ENCODE results near the gene CTCF.
A peak's percentile ranks its signal among the peaks of the same experiment; 100 is the strongest.

The CTCF gene

DNA sequence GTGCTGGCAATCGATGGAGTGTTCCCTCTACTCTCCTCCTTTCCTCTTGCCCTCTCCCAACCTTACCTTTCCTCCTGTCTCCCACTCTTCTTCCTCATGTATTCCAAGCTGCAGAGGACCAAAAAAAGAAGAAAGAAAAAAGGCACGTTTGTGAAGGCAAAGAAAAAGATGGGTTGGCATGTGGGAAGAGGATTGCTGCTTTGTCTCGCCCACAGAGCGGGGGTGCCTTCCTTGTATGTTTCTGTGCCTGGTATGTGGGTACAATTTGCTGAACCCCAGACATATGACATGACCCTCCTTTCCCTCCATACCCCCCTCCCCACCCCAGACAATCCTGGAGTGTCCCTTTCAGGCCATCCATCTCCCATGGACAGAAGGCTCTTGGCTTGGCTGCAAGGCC, 13.1 kb upstream of the CTCF start:
- DNase-seq, result no peak

DNA sequence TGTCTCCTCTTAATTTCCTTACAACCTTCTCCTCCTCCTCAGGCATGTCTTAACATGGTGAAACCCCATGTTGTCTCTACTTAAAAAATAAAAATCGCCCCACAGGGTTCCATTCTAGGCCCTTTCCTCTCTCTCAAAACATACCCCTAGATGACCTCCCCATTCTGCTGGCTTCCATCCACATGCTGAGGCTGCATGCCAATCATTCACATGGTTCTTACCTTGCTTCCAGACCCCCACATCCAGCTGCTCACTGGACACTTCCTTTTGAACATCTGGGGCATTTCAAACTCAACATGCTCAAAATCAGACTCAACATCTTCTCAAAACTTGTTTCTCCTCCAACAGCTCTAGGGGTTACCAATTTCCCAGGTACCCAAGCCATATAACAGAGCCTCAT, 12.4 kb upstream of the CTCF start:
- no peak for DNase-seq

DNA sequence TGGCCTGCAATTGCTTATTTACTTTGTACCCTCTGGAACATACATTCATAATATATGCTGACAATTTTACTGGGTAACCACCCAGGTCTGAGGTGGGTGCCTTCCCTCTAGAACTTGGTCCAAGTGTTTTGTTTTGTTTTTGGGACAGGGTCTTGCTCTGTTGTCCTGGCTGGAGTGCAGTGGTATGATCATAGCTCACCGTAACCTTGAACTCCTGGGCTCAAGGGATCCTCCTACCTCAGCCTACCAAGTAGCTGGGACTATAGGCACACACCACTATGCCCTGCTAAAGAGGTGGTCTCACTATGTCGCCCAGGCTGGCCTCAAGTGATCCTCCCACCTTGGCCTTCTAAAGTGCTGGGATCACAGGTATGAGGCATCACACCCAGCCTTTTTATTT, 11.2 kb upstream of the CTCF start:
- no peak for DNase-seq

DNA sequence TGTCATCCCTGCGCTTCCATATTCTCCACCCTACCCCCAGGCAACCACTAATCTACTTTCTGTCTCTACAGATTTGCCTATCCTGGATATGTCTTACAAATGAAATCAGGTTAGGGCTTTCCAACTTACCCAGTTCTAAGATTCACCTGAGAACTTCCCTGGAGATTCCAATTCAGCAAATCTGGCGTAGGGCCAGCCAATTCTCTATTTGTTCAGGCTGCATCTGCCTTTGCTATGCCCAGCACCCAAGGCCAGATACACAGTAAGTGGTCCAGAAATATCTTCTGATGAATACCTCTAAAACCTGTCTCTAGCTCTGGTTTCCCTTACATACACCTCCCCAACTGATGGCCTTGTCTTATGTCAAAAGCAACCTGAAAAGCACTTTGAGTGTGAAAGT, 10.4 kb upstream of the CTCF start:
- DNase-seq, result no peak

DNA sequence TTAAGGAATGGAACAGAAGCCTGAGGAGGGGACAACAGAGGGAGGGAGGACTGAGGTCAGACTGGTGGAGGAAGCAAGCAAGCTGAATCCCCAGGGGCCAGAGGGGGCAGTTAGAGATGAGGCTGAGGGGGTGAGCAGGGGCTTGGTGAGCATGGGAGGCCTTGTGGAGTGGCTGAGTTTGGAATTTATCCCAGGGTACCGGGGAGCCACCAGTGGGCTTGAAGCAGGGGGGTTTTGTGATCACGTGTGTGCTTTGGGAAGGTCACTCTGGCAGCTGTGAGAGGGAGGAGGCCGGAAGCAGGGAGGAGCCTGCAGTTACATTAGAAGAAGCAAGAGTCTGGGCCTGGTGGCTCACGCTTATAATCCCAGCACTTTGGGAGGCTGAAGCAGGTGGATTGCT, 9.8 kb upstream of the CTCF start:
- no peak for DNase-seq

DNA sequence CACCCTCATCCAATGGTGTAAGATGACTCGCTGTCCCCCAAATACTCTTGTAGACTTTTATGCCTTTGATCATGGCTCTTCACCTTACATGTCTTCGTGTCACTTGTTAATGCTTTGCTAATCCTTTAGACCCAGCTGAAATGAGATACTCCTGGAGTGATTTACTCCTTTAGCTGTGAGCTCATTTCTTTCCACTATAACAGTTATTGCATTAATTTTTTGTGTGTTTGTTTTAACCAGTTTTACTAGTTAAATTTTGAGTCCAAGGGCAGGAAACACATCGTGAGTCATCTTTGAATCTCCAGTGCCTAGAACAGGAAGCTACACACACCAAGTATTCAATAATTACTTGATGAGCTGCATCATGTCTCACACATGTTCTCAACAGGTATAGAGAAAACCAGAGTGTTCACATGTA, 6.5 kb upstream of the CTCF start:
- DNase-seq, result no peak

DNA sequence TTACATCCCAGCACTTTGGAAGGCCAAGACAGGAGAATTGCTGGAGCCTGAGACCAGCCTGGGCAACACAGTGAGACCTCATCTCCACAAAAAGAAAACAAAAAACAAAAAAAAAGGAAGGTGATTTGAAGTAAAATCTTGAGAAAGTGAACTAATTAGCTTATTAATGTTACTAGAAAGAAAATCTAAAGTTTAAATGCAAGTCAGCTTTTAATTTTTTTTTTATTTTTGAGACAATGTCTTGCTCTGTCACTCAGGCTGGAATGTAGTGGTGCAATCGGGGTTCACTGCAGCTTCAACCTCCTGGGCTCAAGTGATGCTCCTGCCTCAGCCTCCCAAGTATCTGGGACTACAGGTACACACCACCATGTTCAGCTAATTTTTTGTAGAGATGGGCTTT, 3.5 kb upstream of the CTCF start:
- DNase-seq, result no peak

DNA sequence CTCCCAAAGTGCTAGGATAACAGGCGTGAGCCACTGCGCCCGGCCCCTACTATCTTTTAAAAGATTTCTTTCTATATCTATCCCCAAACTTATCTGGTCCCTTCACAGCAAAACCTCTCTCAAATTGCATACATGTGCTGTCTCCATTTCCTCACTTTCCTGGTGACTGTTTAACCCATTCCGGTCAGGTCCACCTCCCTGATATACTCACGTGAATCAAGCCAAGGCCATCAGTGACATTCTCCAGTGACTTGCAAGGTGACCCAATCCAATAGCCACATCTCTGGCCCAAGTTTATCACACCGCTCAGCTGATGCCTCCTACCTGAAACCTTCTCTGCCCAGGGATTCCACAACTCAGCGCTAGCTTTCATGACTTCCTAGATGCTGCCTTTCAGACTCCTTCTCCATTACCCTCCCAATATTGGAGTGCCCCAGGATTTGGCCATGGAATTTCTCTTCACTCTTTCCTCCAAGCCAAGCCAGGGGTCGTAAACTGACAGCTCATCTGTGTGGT, 1.4 kb upstream of the CTCF start:
- no peak for DNase-seq

DNA sequence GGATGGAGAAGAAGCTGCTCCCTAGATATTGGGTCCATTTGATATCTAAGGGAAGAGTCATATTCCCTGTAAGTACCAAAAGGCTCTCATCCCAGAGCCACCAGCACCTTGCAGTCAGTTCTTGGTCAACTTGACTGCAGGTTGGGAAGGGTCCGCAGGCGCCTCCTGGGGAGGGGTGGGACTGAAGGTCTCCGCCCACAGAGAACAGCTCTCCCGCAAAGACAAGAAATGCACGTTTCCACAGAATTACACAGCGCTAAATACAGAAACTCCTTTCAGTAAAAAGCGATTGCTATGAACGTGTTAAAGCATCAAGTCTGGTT, 864 bp upstream of the CTCF start:
- DNase-seq, result no peak

DNA sequence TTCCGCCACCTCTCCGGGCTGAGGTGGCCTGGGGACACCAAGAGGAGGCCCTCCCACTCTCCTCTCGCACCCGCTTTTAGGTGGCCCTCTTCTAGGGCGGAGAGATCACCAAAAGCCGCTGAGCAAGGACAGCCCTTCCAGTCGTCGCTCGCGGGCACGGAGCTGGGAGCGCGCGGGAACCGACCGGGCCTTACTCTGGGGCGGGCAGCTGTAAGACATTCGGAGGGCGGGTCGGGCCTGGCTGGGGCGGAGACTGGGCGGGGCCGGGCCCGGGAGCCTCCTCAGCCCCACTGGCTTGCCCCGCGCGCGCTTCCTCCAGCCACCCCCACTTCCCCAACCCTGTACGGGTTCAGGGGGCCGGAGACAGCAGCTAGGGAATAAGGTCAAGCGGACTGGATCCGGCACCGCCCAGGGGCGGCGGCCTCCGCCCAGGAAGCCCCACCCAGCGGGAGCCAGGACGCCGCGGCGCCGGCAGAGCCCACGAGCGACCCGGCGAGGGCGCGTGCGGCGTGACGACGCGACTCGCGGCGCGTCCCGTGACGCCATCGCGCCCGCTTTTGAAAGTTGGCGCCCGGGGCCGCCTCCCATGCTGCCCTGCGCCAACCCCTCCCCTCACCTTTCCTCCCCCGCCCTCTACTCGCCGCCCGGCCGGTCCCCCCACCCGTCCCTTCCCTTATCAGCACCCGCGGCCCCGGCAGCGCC, 351 bp upstream of the CTCF start:
- DNase-seq, result peak; percentile 97

DNA sequence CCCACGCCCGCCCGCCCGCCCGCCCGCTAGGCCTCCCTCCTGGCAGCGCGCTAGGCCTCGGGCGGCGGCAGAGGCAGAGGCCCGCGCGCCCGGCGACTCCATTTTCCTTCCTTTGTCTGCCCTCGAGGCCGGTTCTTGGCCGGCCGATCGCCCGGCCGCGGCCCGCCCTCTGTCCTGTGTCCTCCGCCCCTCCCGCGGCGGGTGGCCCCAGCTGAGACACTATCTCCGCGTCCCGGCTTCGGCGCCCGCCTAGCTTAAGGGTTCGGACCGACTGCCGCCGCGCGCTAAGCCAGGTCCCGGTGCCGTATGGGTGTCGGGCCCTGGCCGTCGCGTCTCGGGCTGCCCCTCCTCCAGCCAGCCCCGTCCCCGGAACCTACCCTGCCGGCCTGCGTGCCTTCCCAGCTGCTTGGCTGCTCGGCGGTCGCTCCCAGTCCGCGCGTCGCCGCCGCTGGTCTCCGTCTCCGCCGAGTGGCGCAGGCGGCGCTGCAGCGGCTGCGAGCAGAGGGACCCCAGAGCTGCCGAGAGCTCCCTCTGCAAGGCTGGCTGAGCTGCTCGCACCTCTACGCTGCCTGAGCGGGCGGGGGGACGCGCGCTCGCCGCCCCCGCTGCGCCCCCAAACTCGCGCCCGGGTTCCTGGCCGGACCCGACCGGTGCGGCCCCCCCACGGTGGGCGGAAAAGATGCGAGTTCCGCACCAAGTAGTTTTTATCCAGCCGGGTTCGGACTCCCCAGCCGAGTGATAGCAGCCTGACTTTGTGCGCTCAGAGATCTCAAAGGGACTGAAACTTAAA, 787 bp downstream of the CTCF start:
- peak; percentile 68 for DNase-seq

DNA sequence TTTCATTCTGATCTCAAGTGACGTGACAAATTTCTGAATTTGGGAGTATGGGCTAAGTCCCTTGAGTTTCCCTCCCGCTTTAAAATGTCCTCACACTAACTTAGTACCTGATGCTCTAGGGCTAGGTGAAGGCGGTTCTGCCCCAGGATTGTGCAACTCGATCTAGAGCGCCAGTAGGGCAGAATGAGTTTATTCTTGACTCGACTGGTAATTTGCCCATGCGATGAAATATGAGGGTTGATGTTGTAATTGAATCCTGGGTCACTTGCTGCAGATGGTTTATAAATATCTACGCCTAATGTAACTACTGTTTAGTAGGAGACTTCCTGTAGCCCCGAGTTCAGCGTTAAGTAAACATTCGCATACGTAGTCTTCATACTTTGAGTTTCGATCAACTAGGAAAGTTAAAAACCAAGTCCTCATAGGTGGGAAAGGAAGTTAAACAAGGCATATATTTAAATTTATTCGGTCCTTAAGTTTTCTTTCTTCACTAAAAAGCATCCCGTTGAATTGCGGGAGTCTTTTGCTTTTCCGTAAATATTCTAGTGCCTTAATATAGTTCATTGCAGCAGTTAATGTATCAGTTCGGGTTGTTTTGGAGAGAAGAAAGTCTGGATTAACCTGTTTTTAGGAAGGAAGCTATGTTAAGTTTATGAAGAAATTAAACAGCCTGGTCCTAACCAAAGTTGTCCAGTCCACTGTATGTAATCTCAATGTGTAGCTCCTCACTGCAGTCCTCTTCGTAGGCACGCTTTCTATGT, 1.6 kb downstream of the CTCF start:
- no peak for DNase-seq

DNA sequence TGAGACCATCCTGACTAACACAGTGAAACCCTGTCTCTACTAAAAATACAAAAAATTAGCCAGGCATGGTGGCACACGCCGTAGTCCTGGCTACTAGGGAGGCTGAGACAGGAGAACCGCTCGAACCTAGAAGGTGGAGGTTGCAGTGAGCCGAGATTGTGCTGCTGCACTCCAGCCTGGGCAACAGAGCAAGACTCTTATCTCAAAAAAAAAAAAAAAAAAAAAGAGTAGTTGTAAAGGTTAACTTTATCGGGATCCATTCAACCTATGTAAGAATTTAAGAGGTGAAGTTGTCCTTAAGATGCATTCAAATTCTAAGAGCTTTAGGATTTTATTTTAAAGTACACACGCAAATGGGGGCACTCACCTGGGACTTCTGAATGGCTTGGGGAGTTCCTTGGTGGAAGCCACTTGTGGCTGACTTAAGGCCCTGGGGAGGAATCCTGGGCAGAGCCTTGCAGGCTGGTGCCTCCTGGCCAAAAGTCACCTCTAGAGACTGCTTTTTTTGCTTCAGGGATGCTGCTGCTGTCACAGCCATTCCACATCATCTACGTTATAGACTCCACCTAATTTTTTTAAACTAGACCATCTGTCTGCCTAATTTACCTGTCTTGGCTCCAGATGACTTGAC, 3.3 kb downstream of the CTCF start:
- no peak for DNase-seq

DNA sequence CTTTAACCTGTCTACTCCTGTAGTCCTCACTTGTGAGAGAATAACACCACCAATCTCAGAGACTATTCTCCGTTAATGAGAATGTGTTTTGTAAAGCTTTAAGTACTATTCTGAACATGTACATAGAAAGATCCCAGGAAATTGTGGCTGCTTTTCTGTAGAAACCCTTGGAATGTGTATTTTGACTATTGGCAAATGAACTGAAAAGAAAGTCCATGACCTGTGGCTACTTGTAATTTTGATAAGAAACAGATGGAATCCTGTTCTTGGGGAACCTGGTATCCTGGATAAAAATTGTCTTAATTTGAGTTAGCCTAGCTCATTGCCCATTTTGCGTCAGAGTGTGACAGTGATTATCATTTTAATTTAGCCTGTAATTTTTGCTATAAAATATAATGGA, 9.1 kb downstream of the CTCF start:
- no peak for DNase-seq

DNA sequence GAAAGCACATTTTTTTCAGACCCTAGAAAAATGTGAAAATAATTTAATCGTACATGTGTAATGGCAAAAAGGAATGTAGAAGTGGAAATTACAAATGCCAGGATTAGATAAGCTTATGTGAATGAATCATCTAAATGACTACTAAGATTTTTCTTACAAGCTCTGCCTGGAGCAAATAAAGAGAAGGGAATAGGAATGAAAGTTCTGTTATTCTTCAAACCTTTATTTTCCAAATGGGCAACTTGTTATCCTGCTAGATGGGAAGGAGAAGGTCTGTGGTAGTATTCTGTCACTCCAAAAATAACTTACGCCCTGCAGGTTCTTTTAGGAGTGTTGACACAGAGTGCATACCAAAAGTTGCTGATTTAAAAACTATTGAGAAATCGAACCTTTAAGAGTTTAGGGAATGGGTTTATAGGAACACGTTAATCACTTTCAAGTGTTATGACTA, 9.7 kb downstream of the CTCF start:
- DNase-seq, result no peak

DNA sequence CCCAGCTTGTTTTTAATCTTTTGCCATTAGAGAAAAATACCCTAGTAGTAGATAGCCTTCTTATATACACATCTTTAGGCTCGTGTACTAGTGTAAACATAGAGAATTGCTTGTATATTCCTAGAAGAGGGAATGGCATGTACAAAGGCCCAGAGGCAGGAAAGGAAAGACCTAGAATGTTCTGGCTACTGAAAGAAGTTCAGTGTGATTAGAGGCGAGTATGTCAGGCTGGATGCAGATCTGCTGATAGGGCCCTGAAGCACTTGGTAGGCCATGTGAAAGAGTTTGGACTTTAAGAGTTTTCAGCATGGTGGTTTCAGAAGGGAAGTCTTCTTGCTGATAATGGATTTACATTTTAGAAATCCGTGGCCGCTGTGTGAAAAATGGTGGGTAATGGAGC, 17.4 kb downstream of the CTCF start:
- DNase-seq, result no peak

DNA sequence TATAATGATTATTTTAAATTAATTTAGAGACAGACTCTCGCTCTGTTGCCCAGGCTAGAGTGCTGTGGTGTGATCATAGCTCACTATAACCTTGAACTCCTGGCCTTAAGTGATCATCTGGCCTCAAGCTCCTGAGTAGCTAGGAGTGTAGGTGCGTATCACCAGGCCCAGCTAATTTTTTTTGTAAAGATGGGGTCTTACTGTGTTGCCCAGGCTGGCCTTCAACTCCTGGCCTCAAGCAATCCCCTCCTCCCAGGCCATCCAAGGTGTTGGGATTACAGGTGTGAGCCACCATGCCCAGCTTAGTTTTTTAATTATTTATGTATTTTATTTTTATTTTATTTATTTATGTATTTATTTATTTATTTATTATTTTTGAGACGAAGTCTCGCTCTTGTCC, 17.9 kb downstream of the CTCF start:
- no peak for DNase-seq

DNA sequence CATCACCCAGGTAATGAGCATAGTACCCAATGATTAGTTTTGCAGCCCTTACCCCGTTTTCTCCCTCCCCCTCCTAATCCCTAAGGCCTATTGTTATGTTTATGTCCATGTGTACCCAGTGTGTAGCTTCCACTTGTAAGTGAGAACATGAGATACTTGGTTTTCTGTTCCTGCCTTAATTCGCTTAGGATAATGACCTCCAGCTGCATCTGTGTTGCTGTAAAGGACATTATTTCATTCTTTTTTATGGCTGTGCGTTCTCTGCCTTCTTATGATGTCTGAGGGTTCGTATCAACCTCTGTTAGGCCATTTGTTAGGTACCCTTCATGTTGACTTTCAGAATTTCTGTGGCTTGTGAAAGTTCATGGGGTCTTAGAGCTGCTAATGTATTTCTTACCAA, 31.0 kb downstream of the CTCF start:
- no peak for DNase-seq

DNA sequence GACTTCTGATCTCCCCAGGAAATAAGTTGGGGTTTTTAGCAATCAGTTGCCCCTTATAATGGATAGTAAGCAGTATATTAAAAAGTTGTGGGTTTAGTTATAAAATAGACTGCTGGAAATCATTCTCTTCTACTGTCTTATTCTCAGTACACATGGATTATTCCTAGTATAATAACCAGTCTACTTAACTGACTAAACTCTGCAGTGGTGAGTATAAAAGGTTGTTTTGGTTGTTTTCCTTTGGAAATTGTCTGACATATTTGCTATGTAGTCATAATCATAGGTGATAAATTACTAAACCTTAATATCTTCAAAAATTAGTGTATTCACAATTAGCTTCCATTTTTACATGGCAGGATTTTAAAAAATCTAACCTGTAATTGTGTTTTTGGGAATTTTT, 31.4 kb downstream of the CTCF start:
- DNase-seq, result no peak

DNA sequence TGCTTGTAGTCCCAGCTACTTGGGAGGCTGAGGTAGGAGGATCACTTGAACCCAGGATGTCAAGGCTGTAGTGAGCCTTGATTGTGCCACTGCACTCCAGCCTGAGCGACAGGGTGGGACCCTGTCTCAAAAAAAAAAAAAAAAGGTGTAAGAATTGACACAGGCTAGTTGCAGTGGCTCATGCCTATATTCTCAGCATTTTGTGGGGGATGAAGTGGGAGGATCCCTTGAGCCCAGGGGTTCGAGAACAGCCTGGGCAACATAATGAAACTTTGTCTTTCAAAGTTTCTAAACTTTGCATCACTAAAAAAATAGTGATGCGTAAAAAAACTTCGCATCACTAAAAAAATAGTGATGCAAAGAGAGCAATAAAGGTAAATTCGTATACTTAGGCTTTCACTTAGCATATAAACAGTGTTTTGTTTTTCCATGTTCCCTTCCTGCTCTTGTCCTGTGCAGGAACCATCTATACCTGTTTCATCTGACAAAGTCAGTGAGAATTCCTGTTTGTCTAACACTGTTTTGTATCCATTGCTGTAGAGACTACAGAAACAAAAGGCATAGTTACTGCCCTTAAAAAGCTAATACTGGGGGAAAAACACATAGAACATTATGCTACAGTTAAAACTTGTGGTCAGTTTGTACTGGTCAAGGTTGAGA, 32.1 kb downstream of the CTCF start:
- DNase-seq, result no peak

DNA sequence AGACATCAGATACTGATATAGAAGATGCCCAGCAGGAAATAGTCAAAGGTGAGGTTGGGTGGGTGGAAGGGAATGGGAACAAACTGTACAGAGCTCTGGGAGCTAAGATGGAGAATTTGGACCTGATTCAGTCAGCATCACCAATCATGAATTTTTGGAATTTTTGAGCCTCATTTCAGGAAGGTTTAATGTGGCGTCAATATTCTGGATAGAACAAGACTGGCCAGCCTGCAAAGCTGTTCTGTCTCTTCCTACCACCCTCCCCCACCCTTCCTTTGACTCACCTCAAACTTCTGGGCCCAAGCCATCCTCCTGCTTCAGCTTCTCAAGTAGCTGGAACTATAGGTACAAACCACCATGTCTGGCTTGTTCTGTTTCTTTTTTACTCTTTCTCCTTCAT, 32.6 kb downstream of the CTCF start:
- DNase-seq, result no peak

DNA sequence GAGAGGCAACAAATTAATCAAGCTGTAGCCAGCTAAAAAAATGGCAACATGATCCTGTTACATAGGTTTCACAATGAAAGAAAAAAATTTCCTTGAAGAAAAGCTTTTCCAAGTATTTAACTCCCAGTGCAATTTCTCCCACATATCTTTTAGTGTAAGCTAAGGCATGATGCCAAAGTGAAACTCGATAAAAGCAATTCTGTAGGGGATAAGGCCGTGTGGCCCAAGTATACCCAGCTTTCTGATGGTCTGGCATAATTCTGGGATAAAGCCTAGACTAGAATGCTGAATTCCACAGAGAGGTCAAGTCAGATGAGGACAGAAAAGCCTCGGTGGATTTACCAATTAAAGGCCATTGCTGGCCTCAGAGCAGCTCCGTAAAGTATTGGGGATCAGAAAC, 36.2 kb downstream of the CTCF start:
- DNase-seq, result no peak

DNA sequence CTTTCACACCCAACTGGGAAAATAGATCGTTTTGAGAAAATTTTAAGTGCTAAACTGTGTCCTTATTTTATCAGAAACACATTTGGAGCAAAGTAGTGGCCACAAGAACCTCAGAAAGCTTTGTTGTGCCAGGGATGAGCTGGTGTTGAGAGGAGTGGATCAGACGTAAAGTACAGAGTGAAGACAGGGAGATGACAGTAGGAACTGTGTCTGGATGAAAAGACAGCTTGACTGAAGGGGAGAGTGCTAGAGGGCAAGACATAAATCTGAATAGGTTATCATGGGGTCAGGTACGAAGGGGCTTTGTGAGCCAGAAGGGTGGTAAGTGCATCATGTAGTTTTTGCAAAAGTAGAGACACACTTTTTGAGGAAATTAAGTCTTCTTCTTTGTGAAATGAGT, 43.3 kb downstream of the CTCF start:
- no peak for DNase-seq
